Measurements from ENCODE around the gene WDR41.
"Not testable (repeated sequence)": the region's sequence is repeated elsewhere in the genome, so short reads cannot be mapped to it uniquely, and the experiment has no call there.

WDR41 gene

DNA sequence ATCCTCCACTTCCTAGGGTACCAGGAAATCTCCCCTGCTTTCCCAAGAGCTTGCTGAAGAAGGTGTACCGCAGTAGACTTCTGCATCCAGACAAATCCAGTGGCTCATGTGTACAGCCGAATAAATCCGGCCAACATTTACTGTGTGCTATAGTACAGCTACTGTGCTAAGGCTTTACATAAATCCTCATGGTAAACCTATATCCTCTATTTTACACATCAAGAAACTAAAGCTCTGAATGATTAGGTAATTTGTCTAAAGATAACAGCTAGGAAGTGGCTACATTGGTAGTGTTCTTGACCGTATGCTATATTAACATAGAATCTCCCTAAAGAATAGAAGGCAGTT lies 511 bp upstream of the WDR41 start:
- Histone ChIP-seq H3K27ac (ENCODE audit: low read depth in 2 of 2, low read length in 2 of 2) (peak overlapping the region; percentile 94 to 95), H3K4me1 (ENCODE audit: control insufficient read depth in 2 of 2, insufficient read depth in 2 of 2, low read length in 2 of 2) (peaks cover 0 to 2% of the 10 kb centered on the region in 2 donors), H3K27me3 (ENCODE audit: control insufficient read depth in 2 of 2, insufficient read depth in 2 of 2, low read length in 2 of 2) (peaks cover 0 to 2% of the 10 kb centered on the region in 2 donors), H3K36me3 (ENCODE audit: control insufficient read depth in 2 of 2, insufficient read depth in 2 of 2, low read length in 2 of 2) (peaks cover 2 to 5% of the 10 kb centered on the region in 2 donors), H3K9ac (ENCODE audit: low read depth in 1 of 2, low read length in 2 of 2) (peak overlapping the region in 1 of 2 donors; percentile 90), H3K4me3 (ENCODE audit: low read length in 2 of 2) (peak overlapping the region; percentile 88), H3K9me3 (ENCODE audit: control insufficient read depth in 2 of 2, low read length in 2 of 2) (no peaks in the 10 kb centered on the region)

DNA sequence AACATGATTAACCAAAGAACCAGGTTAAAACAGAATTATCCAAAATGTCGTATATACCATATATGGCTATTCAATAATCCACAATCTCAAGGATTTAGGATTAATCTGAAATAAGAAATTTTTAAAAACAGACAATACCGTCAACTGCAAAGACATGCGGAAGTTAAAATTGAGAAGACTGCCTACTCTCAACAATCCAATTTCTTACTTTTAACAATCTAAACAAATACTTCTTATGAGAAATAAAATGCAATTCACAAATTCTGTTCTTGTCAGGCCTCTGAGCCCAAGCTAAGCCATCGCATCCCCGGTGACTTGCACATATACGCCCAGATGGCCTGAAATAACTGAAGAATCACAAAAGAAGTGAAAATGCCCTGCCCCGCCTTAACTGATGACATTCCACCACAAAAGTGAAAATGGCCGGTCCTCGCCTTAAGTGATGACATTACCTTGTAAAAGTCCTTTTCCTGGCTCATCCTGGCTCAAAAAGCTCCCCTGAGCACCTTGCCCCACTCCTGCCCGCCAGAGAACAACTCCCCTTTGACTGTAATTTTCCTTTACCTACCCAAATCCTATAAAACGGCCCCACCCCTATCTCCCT lies 1.3 kb downstream of the WDR41 start:
- not testable (repeated sequence) for H3K4me1 ChIP-seq (ENCODE audit: control insufficient read depth in 2 of 2, insufficient read depth in 2 of 2, low read length in 2 of 2); H3K36me3 ChIP-seq (ENCODE audit: control insufficient read depth in 2 of 2, insufficient read depth in 2 of 2, low read length in 2 of 2); H3K27me3 ChIP-seq (ENCODE audit: control insufficient read depth in 2 of 2, insufficient read depth in 2 of 2, low read length in 2 of 2); H3K9me3 ChIP-seq (ENCODE audit: control insufficient read depth in 2 of 2, low read length in 2 of 2)
- H3K4me3 ChIP-seq (ENCODE audit: low read length in 2 of 2), result peak overlapping the region; percentile 88
- H3K9ac ChIP-seq (ENCODE audit: low read depth in 1 of 2, low read length in 2 of 2), result peak overlapping the region; percentile 87 to 90
- peak overlapping the region; percentile 94 to 95 for H3K27ac ChIP-seq (ENCODE audit: low read depth in 2 of 2, low read length in 2 of 2)

DNA sequence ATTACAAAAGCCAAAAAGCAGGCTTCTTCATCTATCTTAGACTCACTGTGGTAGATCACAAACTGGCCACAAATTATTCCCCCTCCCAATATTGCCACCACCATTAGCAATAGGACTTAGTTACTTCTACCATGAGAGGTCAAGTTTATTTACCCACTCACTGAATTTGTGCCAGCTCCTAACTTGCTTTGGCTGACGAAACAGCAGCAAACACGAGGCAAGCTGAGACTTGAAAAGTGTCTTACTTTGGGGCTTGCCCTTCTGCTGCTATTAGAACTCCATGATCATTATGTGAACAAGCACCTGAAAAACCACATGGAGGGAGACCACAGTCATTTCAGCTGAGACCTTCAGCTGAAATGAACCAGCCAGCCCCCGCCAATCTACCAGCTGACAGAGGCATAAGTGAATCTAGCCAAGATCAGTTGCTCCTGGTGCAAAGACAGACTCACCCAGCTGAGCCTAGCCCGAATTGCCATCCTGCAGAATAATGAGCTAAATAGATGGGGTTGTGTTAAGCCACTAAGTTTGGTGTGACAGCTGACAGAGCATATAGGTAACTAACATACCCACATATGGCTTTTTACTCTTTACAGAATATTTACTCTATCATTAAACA lies 5.7 kb downstream of the WDR41 start:
- Histone ChIP-seq H3K9ac (ENCODE audit: low read depth in 1 of 2, low read length in 2 of 2) (no peak overlapping the region), H3K27ac (ENCODE audit: low read depth in 2 of 2, low read length in 2 of 2) (no peak overlapping the region), H3K27me3 (ENCODE audit: control insufficient read depth in 2 of 2, insufficient read depth in 2 of 2, low read length in 2 of 2) (no peaks in the 10 kb centered on the region), H3K4me1 (ENCODE audit: control insufficient read depth in 2 of 2, insufficient read depth in 2 of 2, low read length in 2 of 2) (peaks cover 0 to 2% of the 10 kb centered on the region in 2 donors), H3K36me3 (ENCODE audit: control insufficient read depth in 2 of 2, insufficient read depth in 2 of 2, low read length in 2 of 2) (peaks cover 5 to 11% of the 10 kb centered on the region in 2 donors), H3K4me3 (ENCODE audit: low read length in 2 of 2) (no peak overlapping the region), H3K9me3 (ENCODE audit: control insufficient read depth in 2 of 2, low read length in 2 of 2) (no peaks in the 10 kb centered on the region)

DNA sequence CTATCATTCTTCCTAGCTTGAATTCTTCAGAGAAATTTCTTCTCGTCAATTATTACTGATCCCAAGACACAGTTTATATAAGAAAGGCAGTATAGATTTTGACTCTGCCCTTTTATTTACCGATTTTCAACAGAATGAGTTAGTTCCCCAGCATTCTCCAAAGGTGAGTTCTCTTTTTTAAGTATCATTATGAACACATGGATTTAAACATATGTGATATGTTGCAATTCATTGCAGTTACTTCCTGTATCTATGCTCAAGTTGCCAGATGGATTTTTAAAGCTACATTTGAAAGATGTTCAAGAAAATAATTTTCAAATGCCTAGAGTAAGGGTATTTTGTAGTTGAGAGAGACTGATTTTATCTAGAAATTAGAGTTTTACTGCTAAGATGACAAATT lies 8.4 kb downstream of the WDR41 start:
- Histone ChIP-seq H3K9me3 (ENCODE audit: control insufficient read depth in 2 of 2, low read length in 2 of 2) (no peaks in the 10 kb centered on the region), H3K27ac (ENCODE audit: low read depth in 2 of 2, low read length in 2 of 2) (no peak overlapping the region), H3K4me1 (ENCODE audit: control insufficient read depth in 2 of 2, insufficient read depth in 2 of 2, low read length in 2 of 2) (no peaks in the 10 kb centered on the region), H3K27me3 (ENCODE audit: control insufficient read depth in 2 of 2, insufficient read depth in 2 of 2, low read length in 2 of 2) (no peaks in the 10 kb centered on the region), H3K4me3 (ENCODE audit: low read length in 2 of 2) (no peak overlapping the region), H3K9ac (ENCODE audit: low read depth in 1 of 2, low read length in 2 of 2) (peak overlapping the region in 1 of 2 donors; percentile 12), H3K36me3 (ENCODE audit: control insufficient read depth in 2 of 2, insufficient read depth in 2 of 2, low read length in 2 of 2) (peaks cover 5 to 11% of the 10 kb centered on the region in 2 donors)

DNA sequence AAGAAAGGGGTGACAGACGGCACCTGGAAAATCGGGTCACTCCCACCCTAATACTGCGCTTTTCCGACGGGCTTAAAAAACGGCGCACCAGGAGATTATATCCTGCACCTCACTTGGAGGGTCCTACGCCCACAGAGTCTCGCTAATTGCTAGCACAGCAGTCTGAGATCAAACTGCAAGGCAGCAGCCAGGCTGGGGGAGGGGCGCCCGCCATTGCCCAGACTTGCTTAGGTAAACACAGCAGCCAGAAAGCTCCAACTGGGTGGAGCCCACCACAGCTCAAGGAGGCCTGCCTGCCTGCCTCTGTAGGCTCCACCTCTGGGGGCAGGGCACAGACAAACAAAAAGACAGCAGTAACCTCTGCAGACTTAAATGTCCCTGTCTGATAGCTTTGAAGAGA lies 17.1 kb downstream of the WDR41 start:
- not testable (repeated sequence) for H3K9ac ChIP-seq (ENCODE audit: low read depth in 1 of 2, low read length in 2 of 2); H3K4me3 ChIP-seq (ENCODE audit: low read length in 2 of 2); H3K27me3 ChIP-seq (ENCODE audit: control insufficient read depth in 2 of 2, insufficient read depth in 2 of 2, low read length in 2 of 2)

DNA sequence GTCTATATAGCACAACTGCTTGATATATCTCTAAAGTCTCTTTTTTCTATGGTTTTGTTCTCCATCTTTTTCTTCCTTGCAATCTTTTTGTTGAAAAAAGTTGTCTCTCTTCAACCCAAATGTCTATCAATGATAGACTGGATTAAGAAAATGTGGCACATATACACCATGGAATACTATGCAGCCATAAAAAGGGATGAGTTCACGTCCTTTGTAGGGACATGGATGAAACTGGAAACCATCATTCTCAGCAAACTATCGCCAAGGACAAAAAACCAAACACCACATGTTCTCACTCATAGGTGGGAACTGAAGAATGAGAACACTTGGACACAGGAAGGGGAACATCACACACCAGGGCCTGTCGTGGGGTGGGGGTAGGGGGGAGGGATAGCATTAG lies 23.2 kb downstream of the WDR41 start:
- not testable (repeated sequence) for H3K4me1 ChIP-seq (ENCODE audit: control insufficient read depth in 2 of 2, insufficient read depth in 2 of 2, low read length in 2 of 2); H3K27me3 ChIP-seq (ENCODE audit: control insufficient read depth in 2 of 2, insufficient read depth in 2 of 2, low read length in 2 of 2); H3K27ac ChIP-seq (ENCODE audit: low read depth in 2 of 2, low read length in 2 of 2); H3K9ac ChIP-seq (ENCODE audit: low read depth in 1 of 2, low read length in 2 of 2); H3K36me3 ChIP-seq (ENCODE audit: control insufficient read depth in 2 of 2, insufficient read depth in 2 of 2, low read length in 2 of 2); H3K4me3 ChIP-seq (ENCODE audit: low read length in 2 of 2); H3K9me3 ChIP-seq (ENCODE audit: control insufficient read depth in 2 of 2, low read length in 2 of 2)

More for the DNA sequence above, 17.1 kb downstream of the WDR41 start:
- not testable (repeated sequence) for H3K9me3 ChIP-seq (ENCODE audit: control insufficient read depth in 2 of 2, low read length in 2 of 2); H3K36me3 ChIP-seq (ENCODE audit: control insufficient read depth in 2 of 2, insufficient read depth in 2 of 2, low read length in 2 of 2); H3K4me1 ChIP-seq (ENCODE audit: control insufficient read depth in 2 of 2, insufficient read depth in 2 of 2, low read length in 2 of 2); H3K27ac ChIP-seq (ENCODE audit: low read depth in 2 of 2, low read length in 2 of 2)

DNA sequence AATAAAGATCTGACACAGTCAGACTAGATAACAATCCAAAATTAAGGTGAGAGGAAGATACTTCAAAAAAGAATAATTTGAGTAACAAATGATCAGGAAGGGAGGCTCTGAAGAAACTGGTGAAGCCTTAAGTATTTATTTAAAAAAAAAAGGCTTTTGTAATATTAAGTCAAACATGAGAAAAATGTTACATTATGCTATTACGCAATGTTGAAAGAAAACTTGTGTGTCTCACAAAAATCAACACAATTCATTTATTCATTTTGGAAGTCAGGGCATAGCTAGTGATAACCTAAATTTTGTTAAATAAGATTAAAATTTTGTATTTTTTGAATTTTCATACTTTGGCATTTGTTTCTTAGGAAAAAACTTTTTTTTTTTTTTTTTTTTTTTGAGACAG lies 28.2 kb downstream of the WDR41 start:
- no peak overlapping the region for H3K27ac ChIP-seq (ENCODE audit: low read depth in 2 of 2, low read length in 2 of 2)
- H3K36me3 ChIP-seq (ENCODE audit: control insufficient read depth in 2 of 2, insufficient read depth in 2 of 2, low read length in 2 of 2), result peaks cover 0 to 4% of the 10 kb centered on the region in 2 donors
- no peaks in the 10 kb centered on the region for H3K9me3 ChIP-seq (ENCODE audit: control insufficient read depth in 2 of 2, low read length in 2 of 2)
- H3K27me3 ChIP-seq (ENCODE audit: control insufficient read depth in 2 of 2, insufficient read depth in 2 of 2, low read length in 2 of 2), result no peaks in the 10 kb centered on the region
- H3K4me3 ChIP-seq (ENCODE audit: low read length in 2 of 2), result no peak overlapping the region
- H3K4me1 ChIP-seq (ENCODE audit: control insufficient read depth in 2 of 2, insufficient read depth in 2 of 2, low read length in 2 of 2), result no peaks in the 10 kb centered on the region
- no peak overlapping the region for H3K9ac ChIP-seq (ENCODE audit: low read depth in 1 of 2, low read length in 2 of 2)

DNA sequence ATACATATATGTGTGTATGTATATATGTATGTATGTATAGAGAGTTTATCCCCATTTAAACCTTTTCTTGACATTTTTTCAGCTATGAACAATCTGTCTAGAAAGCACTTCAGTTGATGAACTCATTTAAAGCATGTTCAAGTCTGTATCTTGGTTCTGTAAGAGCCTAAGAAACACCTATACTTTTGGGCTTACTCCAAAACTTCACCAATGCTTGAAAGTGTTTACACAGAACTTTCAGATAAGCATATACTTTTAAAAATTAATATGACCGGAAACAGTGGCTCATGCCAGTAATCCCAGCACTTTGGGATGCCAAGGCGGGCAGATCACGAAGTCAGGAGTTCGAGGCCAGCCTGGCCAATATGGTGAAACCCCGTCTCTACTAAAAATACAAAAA lies 30.8 kb downstream of the WDR41 start:
- no peak overlapping the region for H3K9ac ChIP-seq (ENCODE audit: low read depth in 1 of 2, low read length in 2 of 2)
- H3K36me3 ChIP-seq (ENCODE audit: control insufficient read depth in 2 of 2, insufficient read depth in 2 of 2, low read length in 2 of 2), result peaks cover 0 to 4% of the 10 kb centered on the region in 2 donors
- no peak overlapping the region for H3K27ac ChIP-seq (ENCODE audit: low read depth in 2 of 2, low read length in 2 of 2)
- H3K9me3 ChIP-seq (ENCODE audit: control insufficient read depth in 2 of 2, low read length in 2 of 2), result no peaks in the 10 kb centered on the region
- H3K4me1 ChIP-seq (ENCODE audit: control insufficient read depth in 2 of 2, insufficient read depth in 2 of 2, low read length in 2 of 2), result no peaks in the 10 kb centered on the region
- H3K27me3 ChIP-seq (ENCODE audit: control insufficient read depth in 2 of 2, insufficient read depth in 2 of 2, low read length in 2 of 2), result no peaks in the 10 kb centered on the region
- no peak overlapping the region for H3K4me3 ChIP-seq (ENCODE audit: low read length in 2 of 2)

DNA sequence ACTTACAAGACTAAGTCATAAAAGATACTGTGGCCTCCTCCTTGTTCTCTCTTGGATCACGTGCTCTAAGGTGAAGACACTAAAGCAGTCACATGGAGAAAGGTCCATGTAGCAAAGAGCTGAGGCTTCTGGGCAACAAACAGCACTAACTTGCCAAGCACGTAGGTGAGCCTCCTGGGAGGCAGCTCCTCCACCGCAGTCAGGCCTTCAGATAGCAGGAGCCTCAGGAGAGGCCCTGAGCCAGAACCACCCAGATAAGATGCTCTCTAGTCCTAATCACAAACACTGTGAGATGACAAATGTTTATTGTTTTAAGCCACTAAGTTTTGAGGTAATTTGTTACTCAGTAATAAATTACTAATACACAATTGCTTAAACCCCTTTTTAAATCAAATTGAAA lies 38.0 kb downstream of the WDR41 start:
- Histone ChIP-seq H3K27me3 (ENCODE audit: control insufficient read depth in 2 of 2, insufficient read depth in 2 of 2, low read length in 2 of 2) (no peaks in the 10 kb centered on the region), H3K27ac (ENCODE audit: low read depth in 2 of 2, low read length in 2 of 2) (no peak overlapping the region), H3K9me3 (ENCODE audit: control insufficient read depth in 2 of 2, low read length in 2 of 2) (no peaks in the 10 kb centered on the region), H3K36me3 (ENCODE audit: control insufficient read depth in 2 of 2, insufficient read depth in 2 of 2, low read length in 2 of 2) (peaks cover 0 to 13% of the 10 kb centered on the region in 2 donors), H3K9ac (ENCODE audit: low read depth in 1 of 2, low read length in 2 of 2) (no peak overlapping the region), H3K4me3 (ENCODE audit: low read length in 2 of 2) (no peak overlapping the region), H3K4me1 (ENCODE audit: control insufficient read depth in 2 of 2, insufficient read depth in 2 of 2, low read length in 2 of 2) (no peaks in the 10 kb centered on the region)

DNA sequence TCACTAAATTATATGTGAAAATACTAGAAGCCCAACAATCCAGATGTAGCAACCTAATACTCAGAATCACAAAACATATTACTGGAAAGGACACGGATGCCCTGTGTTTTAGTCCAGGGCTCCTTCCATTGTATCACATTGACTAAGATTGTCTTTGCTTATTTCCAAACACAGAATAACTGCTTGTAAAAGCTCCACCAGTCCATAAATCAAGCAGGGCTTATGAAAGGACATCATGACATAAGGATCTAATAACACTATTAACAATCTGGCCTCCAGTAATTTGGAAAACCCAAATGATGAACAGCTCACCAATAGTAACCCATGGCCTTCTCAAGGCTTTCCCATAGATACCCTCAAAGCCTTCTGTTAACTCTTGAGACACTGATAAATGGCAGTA lies 39.8 kb downstream of the WDR41 start:
- Histone ChIP-seq H3K9ac (ENCODE audit: low read depth in 1 of 2, low read length in 2 of 2) (no peak overlapping the region), H3K27me3 (ENCODE audit: control insufficient read depth in 2 of 2, insufficient read depth in 2 of 2, low read length in 2 of 2) (no peaks in the 10 kb centered on the region), H3K4me1 (ENCODE audit: control insufficient read depth in 2 of 2, insufficient read depth in 2 of 2, low read length in 2 of 2) (no peaks in the 10 kb centered on the region), H3K36me3 (ENCODE audit: control insufficient read depth in 2 of 2, insufficient read depth in 2 of 2, low read length in 2 of 2) (peaks cover 6 to 23% of the 10 kb centered on the region in 2 donors), H3K4me3 (ENCODE audit: low read length in 2 of 2) (no peak overlapping the region), H3K27ac (ENCODE audit: low read depth in 2 of 2, low read length in 2 of 2) (no peak overlapping the region), H3K9me3 (ENCODE audit: control insufficient read depth in 2 of 2, low read length in 2 of 2) (no peaks in the 10 kb centered on the region)
